Kidney glomerular epithelial cell (primary cell): ENCODE data around the gene EPHA3.

Experiments used
- DNase-seq: peaks from one replicate; lab custom pipeline; 2025; lab: John Stamatoyannopoulos, UW

Gene EPHA3

GRCh38 chr3:89107461-89108290, at the start of gene EPHA3:
Gene EPHA3 (plus strand): TSS chr3:89107621. CDS start chr3:89107749, 128 bp downstream.
- DNase-seq, result peak; percentile 65

- no peak for DNase-seq
These were observed 49.0 kb upstream of the EPHA3 start for GRCh38 chr3:89058371-89058770.

GRCh38 chr3:89059211-89059925, 48.1 kb upstream of the EPHA3 start:
- DNase-seq, result no peak

- no peak for DNase-seq
These were observed 46.2 kb upstream of the EPHA3 start for GRCh38 chr3:89061259-89061658.

GRCh38 chr3:89067736-89068135, 39.7 kb upstream of the EPHA3 start:
- no peak for DNase-seq

- no peak for DNase-seq
These were observed 34.8 kb upstream of the EPHA3 start for GRCh38 chr3:89072642-89073041.

GRCh38 chr3:89079944-89080343, 27.5 kb upstream of the EPHA3 start:
- DNase-seq, result no peak

- no peak for DNase-seq
These were observed 19.6 kb upstream of the EPHA3 start for GRCh38 chr3:89087851-89088250.

- DNase-seq, result no peak
These were observed 9.2 kb upstream of the EPHA3 start for GRCh38 chr3:89098173-89098572.

GRCh38 chr3:89098964-89099585, 8.3 kb upstream of the EPHA3 start:
- DNase-seq, result peak; percentile 59

- no peak for DNase-seq
These were observed 6.2 kb upstream of the EPHA3 start for GRCh38 chr3:89101251-89101650.

GRCh38 chr3:89101921-89102320, 5.5 kb upstream of the EPHA3 start:
- no peak for DNase-seq

GRCh38 chr3:89104499-89104898, 2.9 kb upstream of the EPHA3 start:
- no peak for DNase-seq

- no peak for DNase-seq
These were observed 1.9 kb upstream of the EPHA3 start for GRCh38 chr3:89105503-89105902.

GRCh38 chr3:89108291-89108550, 800 bp downstream of the EPHA3 start:
- no peak for DNase-seq

GRCh38 chr3:89113344-89113743, 5.9 kb downstream of the EPHA3 start:
- no peak for DNase-seq

GRCh38 chr3:89113893-89114840, 6.7 kb downstream of the EPHA3 start:
- peak; percentile 91 for DNase-seq

- DNase-seq, result no peak
These were observed 7.4 kb downstream of the EPHA3 start for GRCh38 chr3:89114841-89115223.

GRCh38 chr3:89116476-89116875, 9.1 kb downstream of the EPHA3 start:
- DNase-seq, result no peak

- no peak for DNase-seq
These were observed 30.6 kb downstream of the EPHA3 start for GRCh38 chr3:89138048-89138447.

GRCh38 chr3:89139870-89140269, 32.4 kb downstream of the EPHA3 start:
- DNase-seq, result no peak

- no peak for DNase-seq
These were observed 36.7 kb downstream of the EPHA3 start for GRCh38 chr3:89144080-89144479.
